SIG-M5 (cell line): ENCODE results near the gene CTCF.
"Not testable (repeated sequence)": the region's sequence is repeated elsewhere in the genome, so short reads cannot be mapped to it uniquely, and the experiment has no call there.

Source experiments
- DNase-seq: peaks from one replicate; lab custom pipeline; 2025; lab: John Stamatoyannopoulos, UW

CTCF gene

DNA sequence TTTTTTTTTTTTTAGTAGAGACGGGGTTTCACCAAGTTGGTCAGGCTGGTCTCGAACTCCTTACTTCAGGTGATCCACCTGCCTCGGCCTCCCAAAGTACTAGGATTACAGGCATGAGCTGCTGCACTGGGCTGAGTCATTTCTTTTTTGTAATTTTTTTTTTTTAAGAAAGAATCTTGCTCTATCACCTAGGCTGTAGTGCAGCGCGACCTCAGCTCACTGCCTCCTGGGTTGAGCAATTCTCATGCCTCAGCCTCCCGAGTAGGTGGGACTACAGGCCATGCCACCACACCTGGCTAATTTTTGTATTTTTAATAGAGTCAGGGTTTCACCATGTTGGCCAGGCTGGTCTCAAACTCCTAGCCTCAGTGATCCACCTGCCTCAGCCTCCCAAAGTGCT, 28.3 kb upstream of the CTCF start:
- DNase-seq: not testable (repeated sequence)

DNA sequence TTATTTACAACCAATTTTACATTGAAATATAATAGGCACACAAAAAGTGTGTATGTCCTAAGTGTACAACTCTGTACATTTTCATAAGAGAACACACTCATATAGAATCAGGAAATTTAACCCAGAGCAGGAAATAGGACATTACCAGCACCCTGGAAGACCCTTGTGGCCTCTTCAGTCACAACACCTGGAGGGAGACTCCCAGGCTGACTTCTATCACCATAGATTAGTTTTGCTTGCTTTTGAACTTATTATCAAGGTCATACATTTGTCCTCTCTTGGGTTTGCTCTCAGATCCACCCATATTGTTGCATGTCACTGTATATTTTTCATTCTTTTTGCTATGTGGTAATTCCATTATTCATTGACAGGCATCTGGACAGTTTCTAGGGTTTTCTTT, 27.9 kb upstream of the CTCF start:
- DNase-seq: no peak

DNA sequence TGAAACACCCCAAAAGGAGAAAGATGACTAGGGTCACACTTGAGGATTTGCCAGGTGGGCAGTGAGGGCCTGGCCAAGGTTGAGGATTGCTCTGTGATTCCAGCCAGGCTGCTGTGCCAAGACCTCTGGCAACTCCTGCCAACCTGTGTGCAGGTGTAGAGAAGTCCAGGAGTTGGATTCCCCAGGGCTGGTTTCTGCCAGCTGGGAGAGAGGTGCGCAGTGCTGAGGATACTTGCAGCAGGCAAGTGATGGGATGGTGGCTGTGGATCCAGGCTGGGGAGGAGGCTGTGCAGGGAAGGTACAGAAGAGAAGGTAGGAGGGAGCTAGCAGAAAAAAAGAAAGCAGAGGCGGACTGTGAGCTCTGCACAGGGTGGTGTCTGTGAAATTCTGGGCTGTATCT, 27.1 kb upstream of the CTCF start:
- DNase-seq: no peak

DNA sequence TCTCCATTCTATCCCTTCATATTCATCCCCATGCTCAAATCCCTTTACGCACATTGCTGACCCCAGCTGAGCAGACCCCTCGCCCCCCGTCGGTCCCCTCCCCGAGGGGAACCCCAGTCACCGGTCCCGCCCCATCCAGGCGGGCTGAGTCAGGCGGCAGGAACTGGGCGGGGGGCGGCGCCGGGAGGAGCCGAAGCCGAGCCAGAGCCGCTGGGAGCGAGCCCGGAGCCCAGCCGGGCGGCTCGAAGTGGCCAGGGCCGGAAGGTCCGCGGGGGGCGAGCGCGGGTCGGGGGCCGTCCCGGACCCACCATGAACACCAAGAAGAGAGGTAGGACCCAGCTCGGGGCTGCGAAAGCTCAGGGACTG, 25.1 kb upstream of the CTCF start:
- no peak for DNase-seq

DNA sequence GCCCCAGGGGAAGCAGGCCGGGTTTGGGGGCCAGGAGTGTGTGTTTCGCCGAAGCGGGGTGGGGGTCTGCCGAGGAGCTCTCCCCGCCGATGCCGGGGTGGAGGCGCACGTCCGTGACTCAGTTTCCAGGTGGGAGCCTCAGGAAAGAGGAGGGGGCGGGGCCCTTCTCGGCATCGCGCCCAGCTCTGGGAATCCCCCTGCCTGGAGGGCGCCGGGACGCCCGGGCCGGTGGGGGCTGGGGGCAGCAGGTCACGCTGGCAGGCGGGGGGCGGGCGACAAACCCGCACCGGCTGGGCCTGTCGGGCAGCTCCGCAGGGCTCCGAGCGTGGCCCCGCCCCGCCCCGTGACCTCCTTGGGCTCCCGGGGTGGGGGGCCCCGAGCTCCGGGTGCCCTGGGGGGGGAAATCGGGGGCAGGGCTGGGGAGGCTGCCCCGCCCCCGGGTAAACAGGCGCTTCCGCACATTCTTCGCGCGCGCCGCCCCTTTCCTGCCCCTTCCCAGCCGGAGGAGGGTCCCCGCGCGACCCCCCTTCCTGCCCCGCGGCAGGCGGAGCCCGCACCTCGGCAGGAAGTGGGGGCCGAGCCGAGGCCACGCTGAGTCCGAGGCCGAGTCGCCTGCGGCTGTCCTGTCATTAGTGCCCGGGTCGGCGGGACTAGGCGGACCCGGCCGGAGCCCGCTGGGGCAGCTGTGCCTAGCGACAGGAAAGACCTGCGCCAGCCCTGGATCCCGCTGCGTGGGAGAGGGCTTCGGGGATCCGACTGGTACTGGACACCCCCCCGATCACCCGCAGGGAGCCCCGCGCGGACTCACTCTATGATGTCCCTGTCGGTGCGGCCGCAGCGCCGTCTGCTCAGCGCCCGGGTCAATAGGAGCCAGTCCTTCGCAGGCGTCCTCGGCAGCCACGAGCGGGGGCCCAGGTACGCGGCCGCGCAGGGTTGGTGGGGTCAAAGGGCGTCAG, 24.4 kb upstream of the CTCF start:
- no peak for DNase-seq

DNA sequence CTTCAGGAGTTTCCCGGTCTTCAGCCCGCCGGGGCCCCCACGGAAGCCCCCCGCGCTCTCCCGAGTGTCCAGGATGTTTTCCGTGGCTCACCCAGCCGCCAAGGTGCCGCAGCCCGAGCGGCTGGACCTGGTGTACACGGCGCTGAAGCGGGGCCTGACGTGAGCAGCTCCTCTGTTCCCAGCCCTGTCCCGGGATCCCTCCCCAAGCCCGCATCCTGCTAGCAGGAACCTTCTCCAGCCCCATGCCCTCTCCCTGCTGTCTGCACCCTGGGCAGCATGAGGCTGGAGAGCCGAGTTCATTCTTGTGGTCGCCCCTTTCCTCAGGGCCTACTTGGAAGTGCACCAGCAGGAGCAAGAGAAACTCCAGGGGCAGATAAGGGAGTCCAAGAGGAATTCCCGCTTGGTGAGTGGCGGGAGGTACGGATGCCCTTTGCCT, 23.6 kb upstream of the CTCF start:
- no peak for DNase-seq

DNA sequence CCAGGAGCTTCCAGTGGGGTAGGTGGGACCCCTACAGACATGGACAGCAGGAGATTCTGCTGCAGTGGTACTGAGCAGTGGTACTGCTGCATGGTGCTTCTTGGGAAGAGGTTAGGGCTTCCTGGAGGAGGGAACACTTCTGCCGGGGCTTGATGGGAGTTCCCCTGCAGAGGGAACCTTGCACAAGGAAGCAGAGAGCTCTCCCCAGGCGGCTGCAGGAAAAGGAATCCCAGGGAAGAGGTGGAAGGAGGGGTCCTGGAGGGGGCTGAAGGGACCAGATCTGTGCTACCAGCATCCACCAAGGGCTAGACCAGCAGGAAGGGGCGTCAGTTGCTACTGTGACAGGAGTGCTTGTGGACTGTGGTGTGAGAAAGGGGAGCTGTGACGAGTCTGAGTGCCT, 23.1 kb upstream of the CTCF start:
- no peak for DNase-seq

DNA sequence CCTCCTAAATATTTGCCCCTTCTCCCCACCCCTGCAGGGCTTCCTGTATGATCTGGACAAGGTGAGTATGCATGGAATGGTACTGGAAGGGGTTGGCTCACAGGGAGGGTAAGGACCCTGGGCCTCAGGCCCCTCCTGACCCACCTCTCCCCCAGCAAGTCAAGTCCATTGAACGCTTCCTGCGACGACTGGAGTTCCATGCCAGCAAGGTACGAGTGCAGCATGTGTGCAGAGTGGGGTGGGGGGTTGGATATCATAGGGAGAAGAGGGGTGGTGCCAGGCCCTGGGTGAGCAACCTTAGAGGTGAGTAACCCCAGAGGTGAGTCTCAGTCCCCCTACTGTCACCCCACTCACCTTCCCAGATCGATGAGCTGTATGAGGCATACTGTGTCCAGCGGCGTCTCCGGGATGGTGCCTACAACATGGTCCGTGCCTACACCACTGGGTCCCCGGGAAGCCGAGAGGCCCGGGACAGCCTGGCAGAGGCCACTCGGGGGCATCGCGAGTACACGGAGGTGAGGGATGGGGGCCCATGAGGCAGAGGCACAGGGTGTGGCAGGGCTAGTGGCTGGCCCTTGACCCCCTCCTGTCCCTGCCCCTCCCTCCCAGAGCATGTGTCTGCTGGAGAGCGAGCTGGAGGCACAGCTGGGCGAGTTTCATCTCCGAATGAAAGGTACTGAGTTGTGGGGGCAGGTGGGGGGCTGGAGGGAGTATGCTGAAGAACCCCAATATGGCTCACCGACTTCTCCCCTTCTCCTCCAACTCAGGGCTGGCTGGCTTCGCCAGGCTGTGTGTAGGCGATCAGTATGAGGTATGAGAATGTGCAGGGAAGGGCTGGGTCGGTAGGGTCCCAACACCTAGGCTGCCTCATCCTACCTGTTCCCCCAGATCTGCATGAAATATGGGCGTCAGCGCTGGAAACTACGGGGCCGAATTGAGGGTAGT, 22.4 kb upstream of the CTCF start:
- DNase-seq: no peak

DNA sequence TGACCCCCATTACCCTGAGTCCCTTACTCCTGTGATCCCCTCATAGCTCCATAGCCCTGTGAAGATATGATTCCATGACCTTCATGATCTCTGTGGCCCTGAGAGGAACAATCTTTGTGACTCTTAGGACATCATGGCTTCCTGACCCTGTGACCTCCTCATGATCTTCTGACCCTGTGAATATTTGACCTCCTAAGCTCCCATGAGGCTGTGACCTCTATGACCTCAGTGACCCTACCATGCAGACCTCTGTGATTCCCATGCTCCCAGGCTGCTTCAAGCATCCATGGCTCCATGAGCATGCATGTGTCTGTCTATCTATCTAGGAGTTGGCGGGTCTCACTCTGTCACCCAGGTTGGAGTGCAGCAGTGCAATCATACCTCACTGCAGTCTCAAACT, 21.6 kb upstream of the CTCF start:
- no peak for DNase-seq

DNA sequence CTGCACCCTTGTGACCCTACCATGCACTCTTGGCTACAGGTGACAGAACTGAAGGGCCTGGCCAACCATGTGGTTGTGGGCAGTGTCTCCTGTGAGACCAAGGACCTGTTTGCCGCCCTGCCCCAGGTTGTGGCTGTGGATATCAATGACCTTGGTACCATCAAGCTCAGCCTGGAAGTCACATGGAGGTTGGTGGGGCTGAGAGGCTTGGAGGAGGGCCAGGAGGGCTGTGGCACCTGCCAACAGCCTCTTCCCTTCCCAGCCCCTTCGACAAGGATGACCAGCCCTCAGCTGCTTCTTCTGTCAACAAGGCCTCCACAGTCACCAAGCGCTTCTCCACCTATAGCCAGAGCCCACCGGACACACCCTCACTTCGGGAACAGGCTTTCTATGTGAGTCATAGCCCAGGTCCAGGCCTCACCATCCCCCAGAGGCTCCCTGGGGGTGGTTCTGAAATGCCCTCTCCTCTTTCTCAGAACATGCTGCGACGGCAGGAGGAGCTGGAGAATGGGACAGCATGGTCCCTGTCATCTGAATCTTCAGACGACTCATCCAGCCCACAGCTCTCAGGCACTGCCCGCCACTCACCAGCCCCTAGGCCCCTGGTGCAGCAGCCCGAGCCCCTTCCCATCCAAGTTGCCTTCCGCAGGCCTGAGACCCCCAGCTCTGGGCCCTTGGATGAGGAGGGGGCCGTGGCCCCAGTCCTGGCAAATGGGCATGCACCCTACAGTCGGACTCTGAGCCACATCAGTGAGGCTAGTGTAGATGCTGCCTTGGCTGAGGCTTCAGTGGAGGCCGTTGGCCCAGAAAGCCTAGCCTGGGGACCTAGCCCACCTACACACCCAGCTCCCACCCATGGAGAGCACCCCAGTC, 20.7 kb upstream of the CTCF start:
- no peak for DNase-seq

DNA sequence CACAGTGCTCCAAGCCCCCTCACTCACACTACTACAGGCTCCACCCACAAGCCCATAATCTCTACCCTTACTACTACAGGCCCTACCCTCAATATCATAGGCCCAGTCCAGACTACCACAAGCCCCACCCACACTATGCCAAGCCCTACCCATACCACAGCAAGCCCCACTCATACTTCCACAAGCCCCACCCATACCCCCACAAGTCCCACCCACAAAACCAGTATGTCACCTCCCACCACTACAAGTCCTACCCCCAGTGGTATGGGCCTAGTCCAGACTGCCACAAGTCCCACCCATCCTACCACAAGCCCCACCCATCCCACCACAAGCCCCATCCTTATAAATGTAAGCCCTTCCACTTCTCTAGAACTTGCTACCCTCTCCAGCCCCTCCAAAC, 19.9 kb upstream of the CTCF start:
- DNase-seq: peak; percentile 21

DNA sequence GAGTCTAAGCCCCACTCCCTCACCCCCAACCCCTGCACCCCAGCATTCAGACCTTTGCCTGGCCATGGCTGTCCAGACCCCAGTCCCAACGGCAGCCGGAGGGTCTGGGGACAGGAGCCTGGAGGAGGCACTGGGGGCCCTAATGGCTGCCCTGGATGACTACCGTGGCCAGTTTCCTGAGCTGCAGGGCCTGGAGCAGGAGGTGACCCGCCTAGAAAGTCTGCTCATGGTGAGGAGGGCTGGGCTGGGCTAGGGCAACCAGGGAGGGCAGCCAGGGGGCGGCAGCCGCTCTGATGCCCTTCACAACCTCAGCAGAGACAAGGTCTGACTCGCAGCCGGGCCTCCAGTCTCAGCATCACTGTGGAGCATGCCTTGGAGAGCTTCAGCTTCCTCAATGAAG, 19.3 kb upstream of the CTCF start:
- DNase-seq: no peak

DNA sequence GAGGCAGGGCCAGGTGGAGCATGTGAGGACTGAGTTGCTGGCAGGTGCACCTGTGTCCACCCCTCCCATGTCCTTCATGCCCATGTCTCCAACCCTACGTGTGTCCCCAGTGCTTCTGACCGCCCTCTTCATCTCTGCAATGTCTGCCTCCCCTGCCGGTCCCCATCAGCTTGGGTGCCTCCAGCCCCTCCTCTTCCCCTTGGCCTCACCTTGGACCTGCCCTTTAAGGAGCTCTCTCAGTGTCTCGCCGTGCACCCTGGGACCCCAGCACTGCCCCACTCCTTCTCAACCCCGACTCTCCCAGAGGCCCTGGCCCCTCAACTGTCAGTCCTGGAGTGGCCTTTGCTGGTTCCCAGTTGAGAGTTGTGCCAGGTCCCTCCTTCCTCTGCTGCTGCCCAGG, 18.7 kb upstream of the CTCF start:
- DNase-seq: no peak

DNA sequence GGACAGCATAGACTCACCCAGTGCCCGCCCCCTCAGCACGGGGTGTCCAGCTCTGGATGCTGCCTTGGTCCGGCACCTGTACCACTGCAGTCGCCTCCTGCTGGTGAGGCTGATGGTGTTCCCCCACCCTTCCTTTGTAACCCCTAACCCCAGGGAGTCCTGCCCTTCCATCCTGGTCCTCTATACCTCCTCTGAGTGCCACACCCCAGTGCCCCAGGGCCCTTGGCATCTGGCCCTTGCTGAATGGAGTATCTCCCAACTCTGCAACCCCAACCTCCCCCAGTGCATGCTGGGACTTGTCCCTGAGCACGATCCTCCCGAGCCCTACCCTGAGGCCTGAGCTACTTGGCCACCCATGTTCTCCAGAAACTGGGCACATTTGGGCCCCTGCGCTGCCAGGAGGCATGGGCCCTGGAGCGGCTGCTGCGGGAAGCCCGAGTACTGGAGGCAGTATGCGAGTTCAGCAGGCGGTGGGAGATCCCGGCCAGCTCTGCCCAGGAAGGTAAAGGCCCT, 17.9 kb upstream of the CTCF start:
- no peak for DNase-seq

DNA sequence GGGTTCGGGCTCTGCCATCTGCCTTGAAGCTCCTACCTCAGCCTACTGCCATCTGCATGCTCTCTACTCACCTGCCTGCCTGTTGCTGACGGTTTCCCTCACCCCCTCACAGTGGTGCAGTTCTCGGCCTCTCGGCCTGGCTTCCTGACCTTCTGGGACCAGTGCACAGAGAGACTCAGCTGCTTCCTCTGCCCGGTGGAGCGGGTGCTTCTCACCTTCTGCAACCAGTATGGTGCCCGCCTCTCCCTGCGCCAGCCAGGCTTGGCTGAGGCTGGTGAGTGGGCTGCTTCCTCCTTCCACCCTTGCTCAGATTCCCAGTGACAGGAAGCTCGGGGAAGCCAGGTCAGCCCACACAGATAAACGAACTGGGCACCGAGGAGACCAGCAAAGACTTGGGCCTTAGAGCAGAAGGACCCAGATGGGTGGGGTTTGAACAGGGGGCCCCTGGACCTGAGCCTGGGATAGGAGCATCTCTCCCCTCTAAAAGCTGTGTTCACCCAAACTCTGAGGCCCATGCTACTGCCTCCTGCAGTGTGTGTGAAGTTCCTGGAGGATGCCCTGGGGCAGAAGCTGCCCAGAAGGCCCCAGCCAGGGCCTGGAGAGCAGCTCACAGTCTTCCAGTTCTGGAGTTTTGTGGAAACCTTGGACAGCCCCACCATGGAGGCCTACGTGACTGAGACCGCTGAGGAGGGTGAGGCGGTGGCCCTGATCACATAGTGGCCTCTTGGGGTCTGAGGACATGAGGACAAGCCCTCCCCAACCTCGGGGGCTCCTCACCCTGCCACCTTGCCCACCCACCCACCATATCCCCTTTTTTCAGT, 17.3 kb upstream of the CTCF start:
- DNase-seq: no peak

DNA sequence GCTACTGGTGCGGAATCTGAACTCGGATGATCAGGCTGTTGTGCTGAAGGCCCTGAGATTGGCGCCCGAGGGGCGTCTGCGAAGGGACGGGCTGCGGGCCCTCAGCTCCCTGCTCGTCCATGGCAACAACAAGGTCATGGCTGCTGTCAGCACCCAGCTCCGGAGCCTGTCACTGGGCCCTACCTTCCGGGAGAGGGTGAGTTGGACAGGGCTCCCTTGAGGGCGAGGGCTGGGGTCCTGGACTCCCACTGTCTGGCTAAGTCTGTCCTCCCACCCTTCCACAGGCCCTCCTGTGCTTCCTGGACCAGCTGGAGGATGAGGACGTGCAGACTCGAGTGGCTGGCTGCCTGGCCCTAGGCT, 16.7 kb upstream of the CTCF start:
- no peak for DNase-seq

DNA sequence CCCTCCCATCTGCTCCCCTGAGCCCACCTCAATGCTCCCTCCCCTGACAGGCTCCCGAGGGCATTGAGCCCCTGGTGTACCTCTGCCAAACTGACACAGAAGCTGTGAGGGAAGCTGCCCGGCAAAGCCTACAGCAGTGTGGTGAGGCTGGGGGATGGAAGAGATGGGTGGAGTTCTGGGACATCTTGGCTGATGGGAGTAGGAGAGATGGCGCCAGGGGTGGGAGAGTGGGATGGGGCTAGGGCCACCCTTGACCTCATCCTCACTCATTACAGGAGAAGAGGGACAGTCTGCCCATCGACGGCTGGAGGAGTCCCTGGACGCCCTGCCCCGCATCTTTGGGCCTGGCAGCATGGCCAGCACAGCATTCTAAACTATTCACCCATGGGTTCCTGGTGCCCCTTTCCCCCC, 16.2 kb upstream of the CTCF start:
- DNase-seq: no peak

DNA sequence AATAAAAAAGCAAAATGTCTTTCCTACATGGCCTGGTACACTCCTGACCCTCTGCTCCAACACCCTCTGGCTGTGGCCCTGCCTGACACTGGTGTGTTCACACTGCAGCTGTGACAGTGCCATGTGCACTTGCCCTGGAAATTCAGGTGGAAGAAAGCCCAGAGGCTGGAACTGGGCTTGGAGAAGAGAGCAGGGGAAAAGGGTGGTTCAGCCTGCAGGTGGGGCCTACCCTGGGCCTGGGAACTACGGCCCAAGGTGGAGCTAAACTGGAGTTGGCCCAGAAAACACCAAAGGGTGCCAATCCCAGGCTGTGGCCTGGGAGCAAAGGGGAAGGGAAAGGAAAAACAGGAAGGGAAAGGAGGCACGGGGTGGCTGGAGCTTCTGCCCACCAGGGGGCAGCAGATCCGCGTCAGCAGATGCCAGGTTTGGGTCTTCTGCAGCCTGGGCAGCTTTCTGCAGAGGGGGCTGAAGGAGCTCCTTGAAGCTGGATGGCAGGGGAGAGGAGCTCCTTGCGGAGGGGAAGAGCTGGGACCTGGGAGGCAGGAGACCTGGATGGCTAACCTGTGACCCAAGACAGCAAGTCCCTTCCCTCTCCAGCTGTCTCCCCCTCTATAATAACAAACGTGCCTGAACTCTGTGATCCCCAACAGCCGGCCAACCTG, 15.4 kb upstream of the CTCF start:
- no peak for DNase-seq

DNA sequence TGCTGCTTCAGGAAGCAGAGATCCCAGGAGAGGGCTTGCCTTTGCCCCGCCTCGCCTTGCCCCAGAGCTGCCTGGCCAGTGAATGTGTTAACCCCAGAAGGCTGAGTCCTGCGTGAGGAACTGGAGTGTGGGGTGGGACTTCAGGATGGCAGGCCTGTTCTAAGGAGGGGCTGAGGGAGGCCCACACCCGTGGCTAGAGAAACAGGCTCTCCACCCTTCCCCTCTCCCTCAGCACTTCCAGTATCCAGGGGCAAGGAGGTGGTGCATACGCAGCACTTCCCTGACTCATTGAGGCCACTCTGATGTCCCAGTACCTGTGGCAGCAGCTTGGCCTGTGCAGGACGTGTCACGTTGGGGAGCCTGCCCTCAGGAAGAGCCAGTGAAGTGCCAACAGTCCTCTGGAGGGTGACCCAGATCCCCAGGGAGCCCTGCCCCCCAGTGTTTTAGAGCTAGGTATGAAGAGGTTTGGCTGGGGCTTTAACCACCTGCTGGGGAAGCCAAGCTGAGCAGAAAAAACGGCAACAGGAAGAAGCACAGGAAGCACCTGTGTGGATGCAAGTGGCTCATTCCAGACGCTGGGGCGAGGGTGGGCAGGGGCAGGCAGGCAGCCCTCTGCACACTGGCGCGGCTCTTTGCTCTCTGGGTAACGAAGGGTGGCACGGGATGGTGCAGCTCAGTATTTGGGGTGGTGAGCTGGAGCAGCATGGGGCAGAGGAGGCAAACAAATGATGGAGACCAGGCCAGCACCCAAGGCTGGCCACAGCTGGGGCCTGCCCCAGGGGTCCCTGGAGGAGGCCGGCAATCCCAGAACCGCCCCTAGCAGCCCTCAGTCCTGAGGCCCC, 14.7 kb upstream of the CTCF start:
- no peak for DNase-seq
